AG04450 (cell line): ENCODE measurements around the gene DPPA3. TPM values are rescaled to one million over a fixed set of nuclear protein-coding genes. Genes with fewer than 3 reads are reported as not detected.

Experiments used
- CTCF ChIA-PET: fragments of 300-600, 350-600 bp; formaldehyde crosslinking; extraction: SDS; loops from one replicate; lab custom pipeline; 2022; ENCODE audit warnings: antibody characterized with exemption, inconsistent platforms; lab: Charles Lee
- POLR2A ChIA-PET: fragments of 350-600 bp; formaldehyde crosslinking; extraction: SDS; loops from one replicate; lab custom pipeline; 2021; ENCODE audit warnings: antibody characterized with exemption, inconsistent platforms; lab: Yijun Ruan, JAX
- DNase-seq: peaks from one replicate; pipeline ENCODE4 v3.0.0-alpha.2; 2011; ENCODE audit warnings: low read depth, low spot score
- H3K27ac ChIP-seq: one replicate; pipeline ENCODE4 v1.5.1; 2012; ENCODE audit warnings: low read depth, low read length, control low read depth
- H3K27me3 ChIP-seq: one replicate; pipeline ENCODE4 v1.6.0; 2012; ENCODE audit warnings: low read length; ENCODE audit not compliant: control insufficient read depth, insufficient read depth
- H3K4me3 ChIP-seq: 2 replicates; pipeline ENCODE4 v1.5.1; 2011; ENCODE audit warnings: mild to moderate bottlenecking, low read depth, low read length, control low read depth
- H3K9me3 ChIP-seq: 2 replicates; pipeline ENCODE4 v1.5.1; 2012; ENCODE audit warnings: low read length; ENCODE audit not compliant: control insufficient read depth, insufficient read depth
- polyA plus RNA-seq: library from polyadenylated mRNA; depleted of rRNA; stranded (reverse); fragments of >200 nt; gene quantifications from 2 replicates; pipeline ENCODE4 v1.2.3, GENCODE V29; 2011
- TF ChIP-seq, protein P1 (sequence below): IDR thresholded peaks from 2 replicates; pipeline ENCODE4 v1.5.1; 2011; ENCODE audit warnings: low read depth, low read length, control low read depth, inconsistent platforms

DPPA3 gene
- polyA plus RNA-seq, 1 experiment, result not detected

- Histone ChIP-seq H3K9me3 (peaks cover 27% of the 10 kb centered on the region), H3K27me3 (no peaks in the 10 kb centered on the region), H3K27ac (no peak overlapping the region), H3K4me3 (no peak overlapping the region)
- DNase-seq, result no peak
- ChIA-PET POLR2A (no interaction called here), CTCF (no interaction called here)
- TF ChIP-seq, protein P1, sequence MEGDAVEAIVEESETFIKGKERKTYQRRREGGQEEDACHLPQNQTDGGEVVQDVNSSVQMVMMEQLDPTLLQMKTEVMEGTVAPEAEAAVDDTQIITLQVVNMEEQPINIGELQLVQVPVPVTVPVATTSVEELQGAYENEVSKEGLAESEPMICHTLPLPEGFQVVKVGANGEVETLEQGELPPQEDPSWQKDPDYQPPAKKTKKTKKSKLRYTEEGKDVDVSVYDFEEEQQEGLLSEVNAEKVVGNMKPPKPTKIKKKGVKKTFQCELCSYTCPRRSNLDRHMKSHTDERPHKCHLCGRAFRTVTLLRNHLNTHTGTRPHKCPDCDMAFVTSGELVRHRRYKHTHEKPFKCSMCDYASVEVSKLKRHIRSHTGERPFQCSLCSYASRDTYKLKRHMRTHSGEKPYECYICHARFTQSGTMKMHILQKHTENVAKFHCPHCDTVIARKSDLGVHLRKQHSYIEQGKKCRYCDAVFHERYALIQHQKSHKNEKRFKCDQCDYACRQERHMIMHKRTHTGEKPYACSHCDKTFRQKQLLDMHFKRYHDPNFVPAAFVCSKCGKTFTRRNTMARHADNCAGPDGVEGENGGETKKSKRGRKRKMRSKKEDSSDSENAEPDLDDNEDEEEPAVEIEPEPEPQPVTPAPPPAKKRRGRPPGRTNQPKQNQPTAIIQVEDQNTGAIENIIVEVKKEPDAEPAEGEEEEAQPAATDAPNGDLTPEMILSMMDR, result no peak
Measured at GRCh38 chr12:7712841-7713442, 1.7 kb downstream of the DPPA3 start.

- CTCF ChIA-PET, result no interaction called here
- H3K27me3 ChIP-seq, result no peaks in the 10 kb centered on the region
- H3K9me3 ChIP-seq, result peaks cover 27% of the 10 kb centered on the region
- POLR2A ChIA-PET, result no interaction called here
- DNase-seq, result no peak
- H3K4me3 ChIP-seq, result no peak overlapping the region
- TF ChIP-seq, protein P1, result no peak
- H3K27ac ChIP-seq, result no peak overlapping the region
Measured at GRCh38 chr12:7716381-7716780, 5.1 kb downstream of the DPPA3 start.

DNA sequence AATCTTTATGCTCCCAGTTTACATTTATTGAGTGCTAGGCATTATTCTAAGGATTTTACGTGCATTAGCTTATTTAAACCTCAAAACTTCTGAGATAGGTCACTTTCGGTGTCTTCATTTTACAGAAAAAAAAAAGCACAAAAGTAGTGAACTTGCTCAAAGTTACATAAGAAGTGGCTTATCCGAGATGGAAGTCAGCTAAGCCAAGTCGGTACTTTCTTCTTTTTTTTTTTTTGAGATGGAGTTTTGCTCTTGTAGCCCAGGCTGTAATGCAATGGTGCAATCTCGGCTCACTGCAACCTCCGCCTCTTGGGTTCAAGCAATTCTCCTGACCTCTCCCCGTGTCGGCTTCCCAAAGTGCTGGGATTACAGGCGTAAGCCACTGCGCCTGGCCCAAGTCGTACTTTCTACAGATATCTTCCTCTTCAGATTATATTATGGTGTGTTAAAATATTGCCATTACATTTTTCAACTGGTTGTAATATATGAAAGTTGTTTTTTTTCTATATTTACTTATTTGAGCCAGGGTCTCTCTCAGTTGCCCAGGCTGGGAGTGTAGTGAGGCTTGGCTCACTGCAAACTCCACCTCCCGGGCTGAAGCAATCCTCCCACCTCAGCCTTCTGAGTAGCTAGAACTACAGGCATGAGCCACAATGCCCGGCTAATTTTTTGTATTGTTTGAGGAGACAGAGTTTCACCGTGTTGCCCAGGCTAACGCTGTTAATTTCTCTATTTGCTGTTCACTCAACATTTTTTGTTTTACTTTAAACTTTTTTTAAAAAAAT lies 8.9 kb downstream of the DPPA3 start:
- H3K27me3 ChIP-seq, result no peaks in the 10 kb centered on the region
- ChIA-PET POLR2A (no interaction called here), CTCF (interaction anchor here (0.6 to 1.1 kb wide), 2 partner anchors 51 to 87 kb away, joined by 4 to 6 read pairs; no protein-coding TSS in a partner anchor)
- TF ChIP-seq, protein P1, result no peak
- no peak overlapping the region for H3K4me3 ChIP-seq
- H3K9me3 ChIP-seq, result peaks cover 10% of the 10 kb centered on the region; the same call in 1 of the 2 replicates
- no peak overlapping the region for H3K27ac ChIP-seq
- DNase-seq, result no peak

DNA sequence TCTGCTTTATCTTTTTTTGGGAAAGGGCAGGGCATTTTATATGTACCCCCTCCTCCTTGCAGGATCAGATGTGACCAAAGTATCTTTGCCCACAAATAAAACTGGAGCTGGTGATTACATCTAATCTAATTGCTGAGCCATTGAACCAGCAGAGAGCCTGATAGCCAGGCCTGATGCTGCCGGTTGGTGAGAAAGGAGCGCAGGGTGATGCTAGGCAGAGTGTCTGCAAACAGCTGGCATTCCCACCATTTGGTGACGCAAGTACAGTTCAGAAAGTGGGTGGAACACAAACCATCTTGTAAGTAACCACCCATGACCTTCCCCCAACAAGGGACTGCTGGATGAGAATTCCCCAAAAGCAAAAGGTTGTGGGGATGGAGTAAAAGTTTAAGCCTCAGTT lies 12.7 kb downstream of the DPPA3 start:
- no peak for DNase-seq

More for the DNA sequence above, 12.7 kb downstream of the DPPA3 start:
- Histone ChIP-seq H3K9me3 (peaks cover 7% of the 10 kb centered on the region), H3K27me3 (no peaks in the 10 kb centered on the region), H3K27ac (no peak overlapping the region), H3K4me3 (no peak overlapping the region)
- ChIA-PET CTCF (interaction anchor here (0.5 kb wide), 1 partner anchor 262 kb away, joined by 5 read pairs; no protein-coding TSS in a partner anchor), POLR2A (no interaction called here)
- TF ChIP-seq, protein P1, result no peak
